OCI-LY7 (cell line): ENCODE results near the gene ABCA7. TPM values are rescaled to one million over a fixed set of nuclear protein-coding genes. Genes with fewer than 3 reads are reported as not detected.

Source experiments
- BruUV-seq: library from RNA; stranded (reverse); fragments of 400-500 nt; replicated peaks from 2 replicates; lab custom pipeline; 2021; lab: Mats Ljungman, UMichigan
- CTCF ChIA-PET: fragments of 300-600 bp; sonication (Branson Sonifier 250); formaldehyde crosslinking; loops from one replicate; lab custom pipeline; 2022; ENCODE audit warnings: antibody characterized with exemption; ENCODE audit not compliant: unreplicated experiment; lab: Charles Lee
- POLR2A ChIA-PET: fragments of 300-600 bp; sonication (Branson Sonifier 250); formaldehyde crosslinking; loops from one replicate; lab custom pipeline; 2022; ENCODE audit warnings: antibody characterized with exemption; lab: Charles Lee
- DNase-seq: peaks from one replicate; pipeline ENCODE4 v3.0.0-alpha.2; 2015; ENCODE audit warnings: low spot score
- H2AFZ ChIP-seq: fragments of 200-600 bp; sonication (generic), shearing (Covaris generic); 2 replicates; pipeline ENCODE4 v1.6.1; 2014; ENCODE audit warnings: mild to moderate bottlenecking, antibody characterized with exemption, low read length, moderate library complexity
- H3K27ac ChIP-seq: fragments of 200-600 bp; sonication (generic); 2 replicates; pipeline ENCODE4 v1.5.1; 2014; ENCODE audit warnings: mixed run types, low read depth, mild to moderate bottlenecking, moderate library complexity, low read length, inconsistent platforms; ENCODE audit not compliant: poor library complexity, severe bottlenecking
- H3K36me3 ChIP-seq: fragments of 200-600 bp; sonication (generic); 2 replicates; pipeline ENCODE4 v1.6.1; 2014; ENCODE audit warnings: mild to moderate bottlenecking, antibody characterized with exemption, low read length, moderate library complexity, mixed read lengths; ENCODE audit not compliant: insufficient read depth
- H3K4me1 ChIP-seq: fragments of 200-600 bp; sonication (generic); 2 replicates; pipeline ENCODE4 v1.5.1; 2014; ENCODE audit warnings: mild to moderate bottlenecking, low read length; ENCODE audit not compliant: insufficient read depth, poor library complexity, severe bottlenecking
- H3K4me2 ChIP-seq: fragments of 200-600 bp; sonication (generic); 2 replicates; pipeline ENCODE4 v1.6.1; 2014; ENCODE audit warnings: mild to moderate bottlenecking, low read length
- H3K4me3 ChIP-seq: fragments of 200-600 bp; sonication (generic); 2 replicates; pipeline ENCODE4 v1.5.1; 2014; ENCODE audit warnings: mild to moderate bottlenecking, low read depth, low read length; ENCODE audit not compliant: poor library complexity, severe bottlenecking
- H3K79me2 ChIP-seq: fragments of 200-600 bp; sonication (generic); 2 replicates; pipeline ENCODE4 v1.6.1; 2016; ENCODE audit warnings: low read depth, mild to moderate bottlenecking, low read length, moderate library complexity, mixed read lengths; ENCODE audit not compliant: insufficient read depth
- H3K9me2 ChIP-seq: fragments of 200-600 bp; sonication (generic); 2 replicates; pipeline ENCODE4 v1.6.1; 2016; ENCODE audit warnings: mild to moderate bottlenecking, low read length, mixed read lengths; ENCODE audit not compliant: insufficient read depth
- H3K9me3 ChIP-seq: fragments of 200-600 bp; sonication (generic); 2 replicates; pipeline ENCODE4 v1.6.1; 2014; ENCODE audit warnings: mild to moderate bottlenecking, mixed run types, low read length, mixed read lengths
- H4K20me1 ChIP-seq: fragments of 200-600 bp; sonication (generic); 2 replicates; pipeline ENCODE4 v1.6.1; 2014; ENCODE audit warnings: mild to moderate bottlenecking, antibody characterized with exemption, low read length, moderate library complexity, mixed read lengths; ENCODE audit not compliant: insufficient read depth
- CTCF ChIP-seq: fragments of 200-600 bp; sonication (generic); conservative IDR thresholded peaks from 2 replicates; pipeline ENCODE4 v1.5.1; 2014; ENCODE audit warnings: mild to moderate bottlenecking, antibody characterized with exemption, low read length, moderate library complexity, mixed read lengths
- EZH2phosphoT487 ChIP-seq: fragments of 200-600 bp; sonication (generic); IDR thresholded peaks from 2 replicates; pipeline ENCODE4 v1.6.1; 2018; ENCODE audit warnings: low read depth, borderline replicate concordance, mild to moderate bottlenecking, mixed run types, antibody characterized with exemption, low read length, moderate library complexity, mixed read lengths
- intact Hi-C: fragments of 100-400 bp; cut with micrococcal nuclease; formaldehyde crosslinking; loops from one replicate; pipeline ENCODE4 v1.10.0; 2022; ENCODE audit not compliant: unreplicated experiment
- total RNA-seq, 2 experiments: library from RNA; depleted of rRNA in 1 of 2; stranded (reverse); fragments of >200 nt in 1 of 2; shearing (Covaris generic) in 1 of 2; gene quantifications; 2 replicates each; pipeline ENCODE4 v1.2.3, GENCODE V29; 2014 to 2022

ABCA7 gene
- total RNA-seq, 2 experiments from 2014 or later: 43.3 to 66.6 TPM

GRCh38 chr19:1049106-1049505 lies 9.2 kb downstream of the ABCA7 start:
- Histone ChIP-seq H3K4me3 (no peak overlapping the region), H3K9me2 (no peaks in the 10 kb centered on the region), H3K27ac (no peak overlapping the region), H3K4me2 (no peak overlapping the region), H3K36me3 (peaks cover 23% of the 10 kb centered on the region; the same call in 1 of the 2 replicates), H2AFZ (no peak overlapping the region), H3K9me3 (no peaks in the 10 kb centered on the region), H3K4me1 (peaks cover 20% of the 10 kb centered on the region), H3K79me2 (no peaks in the 10 kb centered on the region), H4K20me1 (no peaks in the 10 kb centered on the region)
- no peak for DNase-seq
- intact Hi-C loops: no loop called here
- TF ChIP-seq EZH2phosphoT487 (no peak), CTCF (no peak)
- BruUV-seq: no TSS peak
- POLR2A ChIA-PET: no interaction called here
- CTCF ChIA-PET: no interaction called here

- intact Hi-C loops: no loop called here
- H3K4me3 ChIP-seq: no peak overlapping the region
- peaks cover 30% of the 10 kb centered on the region; the same call in 1 of the 2 replicates for H3K36me3 ChIP-seq
- H3K9me2 ChIP-seq: no peaks in the 10 kb centered on the region
- H3K79me2 ChIP-seq: no peaks in the 10 kb centered on the region
- TF ChIP-seq EZH2phosphoT487 (no peak), CTCF (no peak)
- H4K20me1 ChIP-seq: no peaks in the 10 kb centered on the region
- H3K4me2 ChIP-seq: no peak overlapping the region
- peaks cover 15% of the 10 kb centered on the region for H3K4me1 ChIP-seq
- no peak for DNase-seq
- POLR2A ChIA-PET: no interaction called here
- BruUV-seq: no TSS peak
- no peak overlapping the region for H3K27ac ChIP-seq
- CTCF ChIA-PET: no interaction called here
- H2AFZ ChIP-seq: no peak overlapping the region
- no peaks in the 10 kb centered on the region for H3K9me3 ChIP-seq
Observed at GRCh38 chr19:1049800-1050199, 9.9 kb downstream of the ABCA7 start.

GRCh38 chr19:1050989-1051788 lies 11.3 kb downstream of the ABCA7 start:
- no TSS peak for BruUV-seq
- Histone ChIP-seq H3K4me1 (peaks cover 9% of the 10 kb centered on the region), H3K36me3 (peaks cover 26% of the 10 kb centered on the region; the same call in 1 of the 2 replicates), H3K4me2 (no peak overlapping the region), H3K9me2 (no peaks in the 10 kb centered on the region), H3K9me3 (no peaks in the 10 kb centered on the region), H3K27ac (no peak overlapping the region), H3K4me3 (no peak overlapping the region), H2AFZ (no peak overlapping the region), H4K20me1 (no peaks in the 10 kb centered on the region), H3K79me2 (no peaks in the 10 kb centered on the region)
- DNase-seq: no peak
- CTCF ChIA-PET: no interaction called here
- TF ChIP-seq EZH2phosphoT487: no peak
- no peak for TF ChIP-seq CTCF
- POLR2A ChIA-PET: no interaction called here
- intact Hi-C loops: no loop called here
